Mucosa of stomach (tissue), 1 donor: Measurements from ENCODE around the gene EIF2A.

Experiments
- H3K27me3 ChIP-seq: one replicate; pipeline ENCODE4 v1.7.0; 2013; ENCODE audit warnings: mild to moderate bottlenecking, low read length; ENCODE audit not compliant: control insufficient read depth, insufficient read depth
- H3K36me3 ChIP-seq: one replicate; pipeline ENCODE4 v1.7.0; 2013; ENCODE audit warnings: low read length; ENCODE audit not compliant: control insufficient read depth, insufficient read depth
- H3K4me1 ChIP-seq: one replicate; pipeline ENCODE4 v1.7.0; 2013; ENCODE audit warnings: mild to moderate bottlenecking, low read length; ENCODE audit not compliant: control insufficient read depth, insufficient read depth
- H3K4me3 ChIP-seq: one replicate; pipeline ENCODE4 v1.7.0; 2013; ENCODE audit warnings: low read length
- H3K9ac ChIP-seq: one replicate; pipeline ENCODE4 v1.7.0; 2013; ENCODE audit warnings: mild to moderate bottlenecking, low read length, moderate library complexity
- H3K9me3 ChIP-seq: one replicate; pipeline ENCODE4 v1.7.0; 2013; ENCODE audit warnings: mild to moderate bottlenecking, low read length, moderate library complexity; ENCODE audit not compliant: control insufficient read depth
- donor health status: Pancreatic carcinoma.

Gene EIF2A

DNA sequence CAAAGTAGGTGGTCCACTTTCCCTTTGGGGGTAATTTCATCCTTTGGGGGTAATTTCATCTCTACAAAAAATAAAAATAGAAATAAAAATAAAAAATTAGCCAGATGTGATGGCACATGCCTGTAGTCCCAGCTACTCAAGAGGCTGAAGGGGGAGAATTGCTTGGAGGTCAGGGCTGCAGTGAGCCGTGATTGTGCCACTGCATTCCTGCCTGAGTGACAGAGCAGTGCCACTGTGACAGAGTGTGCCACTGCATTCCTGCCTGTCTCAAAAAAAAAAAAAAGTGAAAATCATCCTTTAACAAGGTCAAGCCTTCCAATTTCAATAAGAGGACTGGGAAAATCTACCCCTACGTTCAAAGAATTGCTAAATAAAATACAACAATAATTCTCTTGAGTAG is 23.0 kb upstream of the EIF2A start:
- no peak overlapping the region for H3K4me3 ChIP-seq
- H3K9me3 ChIP-seq, result no peaks in the 10 kb centered on the region
- no peak overlapping the region for H3K9ac ChIP-seq
- H3K27me3 ChIP-seq, result no peaks in the 10 kb centered on the region
- H3K36me3 ChIP-seq, result no peaks in the 10 kb centered on the region
- no peaks in the 10 kb centered on the region for H3K4me1 ChIP-seq

DNA sequence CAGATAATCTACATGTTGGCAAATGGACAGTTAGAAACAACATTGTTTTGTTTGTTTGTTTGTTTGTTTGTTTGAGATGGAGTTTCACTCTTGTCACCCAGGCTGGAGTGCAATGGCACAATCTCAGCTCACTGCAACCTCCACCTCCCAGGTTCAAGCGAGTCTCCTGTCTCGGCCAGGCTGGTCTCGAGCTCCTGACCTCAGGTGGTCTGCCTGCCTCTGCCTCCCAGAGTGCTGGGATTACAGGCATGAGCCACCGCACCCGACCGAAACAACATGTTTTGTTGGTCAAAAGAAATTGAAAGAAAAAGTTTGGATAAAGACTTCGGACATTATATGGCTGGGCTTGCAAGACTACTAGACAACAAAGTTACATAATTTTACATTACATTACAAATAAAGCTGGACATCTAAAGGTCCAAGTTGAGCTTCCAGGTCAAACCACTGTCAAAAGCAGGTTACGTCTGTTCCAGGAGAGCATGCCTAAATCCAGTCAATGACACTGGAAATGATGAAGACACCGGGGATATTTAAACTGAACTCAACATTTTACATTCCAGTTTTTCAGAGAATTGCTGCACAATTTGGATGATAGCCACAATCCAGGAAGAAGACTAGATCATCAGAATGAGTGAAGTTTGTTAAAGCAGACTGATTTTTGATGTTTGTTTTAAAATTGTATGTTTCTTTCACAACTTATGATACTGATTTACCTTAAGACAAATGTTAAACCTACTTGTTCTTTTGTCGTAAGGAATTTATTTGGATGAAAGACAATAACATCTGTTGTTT is 18.9 kb upstream of the EIF2A start:
- no peaks in the 10 kb centered on the region for H3K27me3 ChIP-seq
- H3K4me1 ChIP-seq, result no peaks in the 10 kb centered on the region

DNA sequence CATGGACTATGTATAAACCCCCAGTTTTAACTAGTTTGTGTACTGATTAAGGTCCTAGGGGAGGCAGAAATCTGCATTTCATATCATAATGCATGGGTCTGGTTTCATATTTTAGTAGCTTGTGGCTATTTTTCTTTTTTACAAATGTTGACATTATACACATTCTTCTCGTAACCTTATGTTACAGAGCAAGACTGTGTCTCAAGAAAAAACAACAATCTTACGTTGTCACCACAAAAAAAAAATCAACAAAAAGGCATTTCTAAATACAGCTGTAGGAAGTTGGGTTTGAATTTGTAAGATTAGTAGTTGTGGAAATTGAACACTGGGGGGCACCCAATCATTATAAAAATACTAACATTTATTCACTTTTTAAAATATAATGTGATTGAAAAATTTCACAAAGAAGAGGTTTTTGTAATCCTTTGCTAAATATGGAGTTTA is 18.2 kb upstream of the EIF2A start:
- Histone ChIP-seq H3K9me3 (no peaks in the 10 kb centered on the region), H3K4me1 (no peaks in the 10 kb centered on the region), H3K4me3 (no peak overlapping the region), H3K36me3 (no peaks in the 10 kb centered on the region), H3K9ac (no peak overlapping the region), H3K27me3 (no peaks in the 10 kb centered on the region)

More for the DNA sequence above, 18.9 kb upstream of the EIF2A start:
- no peak overlapping the region for H3K4me3 ChIP-seq
- no peaks in the 10 kb centered on the region for H3K9me3 ChIP-seq
- H3K36me3 ChIP-seq, result no peaks in the 10 kb centered on the region
- no peak overlapping the region for H3K9ac ChIP-seq

DNA sequence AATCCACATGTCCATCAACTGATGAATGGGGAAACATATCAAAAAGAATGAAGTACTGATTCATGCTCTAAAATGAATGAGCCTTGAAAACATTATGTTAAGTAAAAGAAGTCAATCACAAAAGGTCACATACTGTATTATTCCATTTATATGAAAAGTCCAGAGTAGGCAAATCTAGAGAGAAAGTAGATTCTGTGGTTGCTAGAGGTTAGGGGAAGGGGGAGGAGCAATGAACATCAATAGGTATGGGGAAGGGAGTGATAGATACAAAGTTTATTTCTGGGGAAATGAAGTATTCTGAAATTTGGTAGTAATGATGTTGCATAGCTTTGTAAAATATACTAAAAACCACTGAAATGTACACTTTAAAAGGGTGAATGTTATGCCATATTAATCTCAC is 14.8 kb upstream of the EIF2A start:
- Histone ChIP-seq H3K4me1 (no peaks in the 10 kb centered on the region), H3K27me3 (no peaks in the 10 kb centered on the region), H3K9ac (no peak overlapping the region), H3K4me3 (no peak overlapping the region), H3K9me3 (no peaks in the 10 kb centered on the region), H3K36me3 (no peaks in the 10 kb centered on the region)

DNA sequence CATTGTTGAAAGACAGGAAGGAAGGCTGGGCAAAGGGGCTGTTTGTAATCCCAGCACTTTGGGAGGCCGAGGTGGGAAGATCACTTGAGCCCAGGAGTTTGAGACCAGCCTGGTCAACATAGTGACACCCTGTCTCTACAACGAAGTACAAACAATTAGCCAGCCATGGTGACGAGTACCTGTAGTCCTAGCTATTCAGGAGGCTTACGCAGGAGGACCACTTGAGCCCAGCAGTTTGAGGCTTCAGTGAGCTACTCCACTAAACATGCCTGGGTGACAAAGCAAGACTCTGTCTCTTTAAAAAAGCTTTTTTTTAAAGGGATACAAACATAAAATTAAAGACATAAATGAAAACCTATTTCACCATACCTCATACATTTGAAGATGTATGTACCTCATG is 11.4 kb upstream of the EIF2A start:
- H3K9ac ChIP-seq, result no peak overlapping the region
- H3K36me3 ChIP-seq, result no peaks in the 10 kb centered on the region
- no peaks in the 10 kb centered on the region for H3K9me3 ChIP-seq
- H3K4me3 ChIP-seq, result no peak overlapping the region
- no peaks in the 10 kb centered on the region for H3K27me3 ChIP-seq
- peaks cover 12% of the 10 kb centered on the region for H3K4me1 ChIP-seq

DNA sequence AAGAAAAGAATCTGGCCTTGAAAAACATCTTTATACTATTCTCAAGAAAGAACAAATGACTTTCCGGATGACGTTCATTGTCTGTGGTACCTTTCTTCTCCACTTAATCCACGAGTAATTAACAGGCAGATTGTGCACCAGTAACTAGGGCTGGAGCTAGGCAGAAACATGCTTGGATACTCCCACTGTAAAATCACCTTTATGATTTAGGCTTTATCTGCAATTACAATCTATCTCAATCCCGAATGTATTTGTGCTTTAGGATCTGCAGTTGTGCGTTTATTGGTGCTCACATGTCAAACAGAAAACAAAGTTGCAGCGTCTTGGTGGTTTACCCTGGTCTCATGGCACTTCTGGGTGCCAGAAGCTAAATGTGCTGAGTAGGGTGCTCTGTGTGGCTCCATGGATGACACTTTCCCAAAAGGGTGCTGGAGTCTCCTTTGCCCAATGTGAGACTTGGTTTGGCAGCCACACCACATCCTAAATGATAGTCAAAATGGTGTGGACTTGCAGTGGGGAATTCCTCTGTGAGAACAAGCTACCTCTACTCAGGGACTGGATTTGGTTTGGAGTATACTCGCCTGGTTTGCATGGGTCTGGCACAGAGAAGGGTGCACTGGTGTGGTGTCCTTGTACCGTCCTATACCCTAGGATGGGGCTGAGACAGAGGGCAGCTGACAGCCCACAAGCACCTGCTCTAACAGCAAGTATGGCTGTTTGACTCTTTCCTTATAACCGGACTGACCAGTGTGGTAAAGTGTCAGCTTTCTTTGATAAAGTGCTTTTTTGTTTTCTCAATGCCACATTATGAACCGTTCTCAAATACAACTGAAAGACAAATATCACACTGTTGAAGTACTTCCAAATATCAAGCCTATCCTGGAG is 8.0 kb upstream of the EIF2A start:
- H3K4me3 ChIP-seq, result no peak overlapping the region
- no peaks in the 10 kb centered on the region for H3K27me3 ChIP-seq
- no peak overlapping the region for H3K9ac ChIP-seq
- H3K36me3 ChIP-seq, result no peaks in the 10 kb centered on the region
- H3K9me3 ChIP-seq, result no peaks in the 10 kb centered on the region
- peaks cover 12% of the 10 kb centered on the region for H3K4me1 ChIP-seq

DNA sequence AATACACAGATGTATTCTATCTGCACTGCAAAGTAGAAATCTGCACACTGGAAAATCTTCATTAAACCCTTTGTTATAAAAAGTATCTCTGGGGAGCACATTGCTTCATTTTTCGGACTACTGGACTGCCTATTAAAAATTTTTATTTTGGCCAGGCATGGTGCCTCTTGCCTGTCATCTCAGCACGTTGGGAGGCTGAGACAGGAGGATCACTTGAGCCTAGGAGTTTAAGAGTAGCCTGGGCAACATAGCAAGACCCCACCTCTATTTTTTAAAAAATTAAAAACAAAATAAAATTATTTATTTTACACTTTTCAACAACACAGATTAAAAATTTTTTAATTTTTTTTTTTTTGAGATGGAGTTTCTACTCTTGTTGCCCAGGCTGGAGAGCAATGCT is 6.3 kb upstream of the EIF2A start:
- Histone ChIP-seq H3K4me1 (peaks cover 12% of the 10 kb centered on the region), H3K27me3 (no peaks in the 10 kb centered on the region), H3K4me3 (no peak overlapping the region), H3K9me3 (no peaks in the 10 kb centered on the region), H3K9ac (no peak overlapping the region), H3K36me3 (no peaks in the 10 kb centered on the region)

DNA sequence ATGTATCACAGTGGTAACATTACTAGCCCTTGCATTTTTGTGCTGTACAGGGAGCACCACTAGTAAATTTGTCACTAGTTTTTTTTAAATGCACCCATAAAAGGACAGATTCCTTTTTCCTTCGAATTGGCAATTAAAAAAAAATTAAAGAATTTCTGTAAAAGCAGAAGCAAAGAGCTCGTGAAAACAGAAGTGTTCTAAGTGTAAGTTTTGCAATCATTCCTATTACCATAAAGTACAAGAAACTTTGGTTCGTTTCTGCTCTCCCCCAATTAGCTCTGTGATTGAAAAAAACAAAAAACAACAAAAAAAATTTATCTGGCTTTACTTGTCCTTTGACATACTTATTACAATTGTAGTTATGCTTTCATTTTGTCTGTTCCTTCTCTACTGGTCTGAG is 5.6 kb upstream of the EIF2A start:
- H3K27me3 ChIP-seq, result no peaks in the 10 kb centered on the region
- H3K4me3 ChIP-seq, result no peak overlapping the region
- no peak overlapping the region for H3K9ac ChIP-seq
- no peaks in the 10 kb centered on the region for H3K9me3 ChIP-seq
- H3K4me1 ChIP-seq, result peaks cover 12% of the 10 kb centered on the region
- no peaks in the 10 kb centered on the region for H3K36me3 ChIP-seq

DNA sequence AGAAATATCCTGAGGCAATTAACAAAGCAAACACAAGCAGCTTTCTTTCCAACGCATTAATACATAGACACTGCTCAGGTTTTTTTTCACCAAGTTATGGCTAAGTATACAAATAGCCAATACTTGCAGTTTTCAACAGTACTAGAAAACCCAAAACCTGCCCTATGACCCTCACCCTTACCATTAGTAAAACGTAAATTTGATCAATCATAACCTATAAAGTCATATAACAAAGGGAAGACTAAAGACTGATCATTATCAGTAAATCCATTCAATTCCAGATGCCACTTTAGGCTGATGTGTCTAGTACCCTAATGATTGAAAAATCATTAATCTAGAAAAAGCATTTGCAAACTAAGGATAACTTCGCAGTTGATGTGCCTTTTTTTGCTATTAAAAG is 3.5 kb upstream of the EIF2A start:
- H3K4me3 ChIP-seq, result no peak overlapping the region
- H3K9me3 ChIP-seq, result no peaks in the 10 kb centered on the region
- H3K4me1 ChIP-seq, result peaks cover 14% of the 10 kb centered on the region
- no peaks in the 10 kb centered on the region for H3K36me3 ChIP-seq
- no peak overlapping the region for H3K9ac ChIP-seq
- no peaks in the 10 kb centered on the region for H3K27me3 ChIP-seq

DNA sequence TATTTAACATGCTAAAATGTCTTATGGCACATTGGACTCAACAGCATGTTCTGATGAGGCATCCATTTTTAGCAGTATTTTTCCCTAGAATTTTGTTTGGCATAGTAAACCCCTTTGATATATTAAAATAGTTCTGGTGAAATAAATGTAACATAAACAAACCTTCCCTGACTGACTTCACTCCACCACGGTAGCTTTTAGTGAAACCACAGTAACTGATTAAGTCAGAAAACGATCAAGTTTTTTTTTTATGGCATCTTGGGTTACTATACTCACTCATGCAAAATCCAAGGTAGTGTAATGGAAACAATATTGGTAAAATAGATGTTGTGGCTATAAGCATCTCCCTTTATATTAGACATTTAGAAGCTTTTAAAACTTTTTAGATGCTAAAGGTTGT is 3.1 kb upstream of the EIF2A start:
- Histone ChIP-seq H3K36me3 (no peaks in the 10 kb centered on the region), H3K9ac (no peak overlapping the region), H3K4me3 (no peak overlapping the region), H3K4me1 (peaks cover 14% of the 10 kb centered on the region), H3K9me3 (no peaks in the 10 kb centered on the region), H3K27me3 (no peaks in the 10 kb centered on the region)

DNA sequence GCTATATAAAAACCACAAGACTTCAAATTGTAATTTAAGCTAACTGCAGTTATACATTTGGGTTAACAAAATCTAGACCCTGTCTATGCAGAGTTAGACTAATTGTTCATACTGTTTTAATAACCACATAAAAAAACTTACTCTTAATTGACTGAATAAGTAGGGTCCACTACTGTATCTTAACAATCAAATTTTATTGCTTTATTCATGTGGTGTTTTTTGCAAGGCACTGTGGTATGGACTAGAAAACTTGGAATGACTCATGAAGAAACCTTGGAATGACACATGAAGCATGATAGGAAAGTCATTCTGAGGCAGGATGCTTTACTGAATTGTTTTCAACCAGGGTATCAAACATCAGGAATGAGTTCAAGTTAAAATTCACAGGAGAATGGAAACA is 2.5 kb upstream of the EIF2A start:
- no peak overlapping the region for H3K4me3 ChIP-seq
- no peaks in the 10 kb centered on the region for H3K9me3 ChIP-seq
- H3K4me1 ChIP-seq, result peaks cover 12% of the 10 kb centered on the region
- H3K27me3 ChIP-seq, result no peaks in the 10 kb centered on the region
- H3K36me3 ChIP-seq, result no peaks in the 10 kb centered on the region
- no peak overlapping the region for H3K9ac ChIP-seq

DNA sequence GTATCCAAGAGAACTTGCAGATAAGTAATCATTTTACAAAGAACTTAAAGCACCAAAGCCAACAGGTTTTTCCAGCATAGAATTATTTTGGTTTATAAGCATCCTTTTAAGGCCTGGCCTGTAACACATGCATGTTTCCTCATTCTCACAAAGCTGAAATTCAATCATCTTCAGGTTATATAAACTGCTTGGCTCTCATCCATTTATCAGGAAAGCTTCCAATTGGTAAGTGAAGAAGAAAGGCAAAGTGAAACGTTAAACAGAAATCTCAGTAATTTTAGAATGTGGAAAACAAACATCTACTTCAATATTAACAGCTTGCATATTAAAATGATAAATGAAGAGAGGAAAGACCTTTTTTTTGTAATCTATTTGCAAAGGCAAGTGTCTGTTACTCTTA is 1.9 kb upstream of the EIF2A start:
- H3K9ac ChIP-seq, result peak overlapping the region; percentile 1
- H3K4me1 ChIP-seq, result peaks cover 12% of the 10 kb centered on the region
- H3K27me3 ChIP-seq, result no peaks in the 10 kb centered on the region
- H3K4me3 ChIP-seq, result no peak overlapping the region
- no peaks in the 10 kb centered on the region for H3K9me3 ChIP-seq
- no peaks in the 10 kb centered on the region for H3K36me3 ChIP-seq
